LHCN-M2 (cell line): ENCODE data around the gene ANKRD52. TPM values are rescaled to one million over a fixed set of nuclear protein-coding genes. Genes with fewer than 3 reads are reported as not detected.
A peak's percentile ranks its signal among the peaks of the same experiment; 100 is the strongest.
"Not testable (repeated sequence)": the region's sequence is repeated elsewhere in the genome, so short reads cannot be mapped to it uniquely, and the experiment has no call there.

Experiments used
- DNase-seq: peaks from one replicate; pipeline ENCODE4 v3.0.0-alpha.2; 2012; ENCODE audit warnings: low read depth
- total RNA-seq: library from RNA; depleted of rRNA; stranded (reverse); fragments of >200 nt; gene quantifications from 2 replicates; pipeline ENCODE4 v1.2.3, GENCODE V29; 2014

The ANKRD52 gene
- total RNA-seq, 1 experiment from 2014 or later = 32.6 TPM

GRCh38 chr12:56272468-56272867 is 14.3 kb upstream of the ANKRD52 start:
- DNase-seq = not testable (repeated sequence)

GRCh38 chr12:56271031-56271430 is 12.8 kb upstream of the ANKRD52 start:
- peak; percentile 45 for DNase-seq

DNA sequence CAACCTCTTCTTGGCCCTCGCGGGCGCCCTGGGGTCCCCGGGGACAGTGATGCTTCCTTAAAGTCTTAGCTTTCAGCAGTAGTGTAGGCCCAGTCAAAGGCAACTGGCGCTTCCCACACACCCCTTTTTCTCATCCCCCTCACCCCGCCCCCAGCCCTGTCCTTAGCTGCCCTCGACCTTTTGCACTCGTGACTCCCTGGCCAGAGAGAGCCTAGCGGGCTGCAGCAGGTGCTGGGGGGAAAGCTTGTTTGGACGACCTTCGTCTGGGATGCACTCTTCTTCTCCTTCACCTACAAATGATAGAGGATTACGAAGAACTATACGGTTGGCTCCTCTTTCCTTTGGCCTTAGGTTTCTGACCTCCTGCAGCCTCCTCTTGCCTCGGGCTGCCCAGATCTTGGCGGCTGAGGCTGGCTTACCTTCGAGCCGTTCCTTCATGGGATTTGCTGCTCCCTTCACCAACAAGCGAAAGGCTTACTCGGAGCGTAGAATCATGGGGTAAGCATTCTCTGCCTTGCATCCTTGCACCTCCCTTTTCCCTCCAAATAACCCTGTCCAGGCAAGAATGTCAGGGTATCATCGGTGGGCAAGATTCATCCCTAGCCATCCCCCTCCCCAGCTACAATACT is 9.4 kb upstream of the ANKRD52 start:
- DNase-seq = peak; percentile 70

DNA sequence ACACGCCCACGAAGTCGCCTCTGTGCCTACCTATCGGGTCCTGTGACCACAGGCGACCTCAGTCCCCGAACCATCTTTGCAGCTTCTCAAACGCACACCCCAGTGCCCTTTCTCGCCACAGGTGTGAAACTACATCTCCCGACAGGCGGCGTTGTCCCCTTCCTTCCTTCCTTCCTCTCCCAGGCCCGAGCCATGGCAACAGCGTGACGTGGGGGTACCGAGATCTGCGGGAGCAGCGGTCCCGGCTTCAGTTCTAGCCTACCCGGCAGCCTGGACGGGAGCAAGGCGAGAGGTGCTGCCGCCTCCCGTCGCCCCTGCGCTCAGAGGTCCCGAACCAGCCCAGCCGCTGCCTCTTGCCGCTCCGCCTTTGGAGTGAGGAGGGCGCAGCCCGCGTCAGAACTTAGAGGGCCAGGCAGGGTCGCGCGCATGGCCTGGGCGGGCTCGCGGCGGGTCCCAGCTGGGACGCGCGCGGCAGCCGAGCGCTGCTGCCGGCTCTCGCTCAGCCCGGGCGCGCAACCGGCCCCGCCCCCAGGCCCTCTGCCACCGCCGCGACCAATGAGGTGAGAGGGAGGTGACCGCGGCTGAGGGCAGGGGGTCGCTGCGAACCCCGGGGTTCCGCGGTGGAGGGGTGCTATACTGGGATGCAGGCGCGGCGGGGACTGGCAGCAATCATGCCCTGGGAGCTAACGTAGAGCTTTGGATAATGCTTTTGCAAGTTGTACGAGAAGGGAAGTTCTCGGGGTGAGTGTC is 8.7 kb upstream of the ANKRD52 start, which contains the start of gene COQ10A:
COQ10A (plus strand) TSS at position 250 of the 750 bp plus-strand sequence; CDS start at position 427, 177 bp downstream.
- DNase-seq = peak; percentile 86

DNA sequence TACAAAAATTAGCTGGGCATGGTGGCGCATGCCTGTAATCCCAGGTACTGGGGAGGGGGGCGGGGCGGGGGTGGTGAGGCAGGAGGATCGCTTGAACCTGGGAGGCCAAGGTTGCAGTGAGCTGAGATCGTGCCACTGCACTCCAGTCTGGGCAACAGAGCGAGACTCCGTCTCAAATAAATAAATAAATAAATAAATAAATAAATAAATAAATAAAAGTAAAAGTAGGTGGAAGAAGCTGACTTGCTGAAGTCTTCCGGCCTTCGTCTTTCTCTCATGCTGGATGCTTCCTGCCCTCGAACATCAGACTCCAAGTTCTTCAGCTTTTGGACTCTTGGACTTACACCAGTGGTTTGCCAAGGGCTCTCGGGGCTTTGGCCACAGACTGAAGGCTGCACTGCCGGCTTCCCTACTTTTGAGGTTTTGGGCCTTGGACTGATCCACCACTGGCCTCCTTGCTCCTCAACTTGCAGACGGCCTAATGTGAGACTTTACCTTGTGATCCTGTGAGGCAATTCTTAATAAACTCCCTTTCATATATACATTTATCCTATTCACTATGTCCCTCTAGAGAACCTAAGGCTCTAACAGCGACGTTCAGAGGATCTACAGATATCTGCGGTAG is 8.0 kb upstream of the ANKRD52 start:
- not testable (repeated sequence) for DNase-seq

DNA sequence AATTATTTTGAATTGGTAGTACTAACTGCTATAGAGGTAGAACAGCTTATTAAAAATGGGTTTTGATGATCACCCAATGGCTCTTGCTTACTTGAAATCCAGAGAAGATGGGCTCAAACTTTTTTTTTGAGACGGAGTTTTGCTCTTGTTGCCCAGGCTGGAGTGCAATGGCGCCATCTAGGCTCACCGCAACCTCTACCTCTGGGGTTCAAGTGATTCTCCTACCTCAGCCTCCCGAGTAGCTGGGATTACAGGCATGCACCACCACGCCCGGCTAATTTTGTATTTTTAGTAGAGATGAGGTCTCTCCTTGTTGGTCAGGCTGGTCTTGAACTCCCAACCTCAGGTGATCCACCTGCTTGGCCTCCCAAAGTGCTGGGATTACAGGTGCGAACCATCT is 4.8 kb upstream of the ANKRD52 start:
- not testable (repeated sequence) for DNase-seq

GRCh38 chr12:56261503-56262232 is 3.5 kb upstream of the ANKRD52 start:
- peak; percentile 96 for DNase-seq

GRCh38 chr12:56260921-56261320 is 2.7 kb upstream of the ANKRD52 start:
- no peak for DNase-seq

DNA sequence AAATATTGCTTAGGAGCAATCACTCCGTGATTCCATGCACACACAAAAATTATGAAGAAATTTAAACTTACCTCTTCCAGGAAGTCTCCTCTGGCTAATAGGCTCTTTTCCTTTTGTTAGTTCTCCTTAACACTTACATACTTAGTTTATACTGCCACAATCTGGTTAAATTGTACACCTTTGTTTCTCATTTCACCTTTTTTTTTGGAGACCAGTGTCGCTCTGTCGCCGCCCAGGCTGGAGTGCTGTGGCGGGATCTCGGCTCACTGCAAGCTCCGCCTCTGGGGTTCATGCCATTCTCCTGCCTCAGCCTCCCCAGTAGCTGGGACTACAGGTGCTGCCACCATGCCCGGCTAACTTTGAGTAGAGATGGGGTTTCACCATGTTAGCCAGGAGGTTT is 2.2 kb upstream of the ANKRD52 start:
- no peak for DNase-seq

- no peak for DNase-seq
Observed at GRCh38 chr12:56258820-56259183, 618 bp upstream of the ANKRD52 start.

DNA sequence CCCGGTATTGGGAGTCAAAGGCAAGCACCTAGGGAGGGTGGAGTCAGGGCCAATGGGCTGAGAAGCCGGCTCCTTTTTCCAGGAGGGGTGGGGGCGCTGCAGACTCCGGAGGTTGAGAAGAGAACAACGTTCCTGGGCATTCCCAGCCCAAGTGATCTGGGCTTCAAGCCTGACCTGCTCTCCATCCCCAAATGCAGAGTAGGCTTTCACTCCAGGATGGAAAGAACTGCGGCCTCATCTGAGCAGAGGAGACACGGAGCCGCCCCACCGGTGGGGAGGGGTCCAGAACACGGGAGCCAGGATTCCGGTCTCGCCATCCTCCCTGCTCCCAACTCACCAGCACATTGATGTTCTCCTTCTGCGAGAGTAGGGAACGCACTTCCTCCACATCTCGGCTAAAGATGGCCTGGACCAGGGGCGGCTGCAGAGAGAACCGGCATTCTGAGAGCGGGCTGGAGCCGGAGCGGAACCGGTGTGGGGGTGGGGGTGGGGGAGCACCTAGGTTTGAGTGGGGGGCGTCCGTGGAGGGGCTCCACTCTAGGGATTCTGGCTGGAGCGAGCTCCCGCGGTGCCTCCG is 605 bp downstream of the ANKRD52 start:
- peak; percentile 21 for DNase-seq

DNA sequence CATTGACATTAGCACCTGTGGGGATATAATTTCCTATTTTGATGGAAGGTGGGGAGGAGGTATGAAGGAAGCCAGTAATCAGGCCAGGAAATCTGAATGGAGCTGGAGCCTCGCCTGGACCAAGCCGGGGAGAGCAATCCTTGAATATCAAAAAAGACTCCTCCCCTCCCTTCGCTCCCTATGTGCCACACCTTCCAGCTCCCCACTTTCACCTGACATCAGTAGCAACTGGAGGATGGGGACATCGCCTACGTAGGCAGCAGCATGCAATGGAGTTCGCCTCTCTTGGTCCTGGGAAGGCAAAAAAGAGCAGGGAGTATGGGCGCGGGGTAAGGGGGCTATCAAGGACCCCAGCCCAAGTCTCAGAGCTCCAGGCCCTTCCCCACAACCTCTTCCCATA is 1.1 kb downstream of the ANKRD52 start:
- no peak for DNase-seq

GRCh38 chr12:56256326-56256960 is 1.7 kb downstream of the ANKRD52 start:
- peak; percentile 82 for DNase-seq

DNA sequence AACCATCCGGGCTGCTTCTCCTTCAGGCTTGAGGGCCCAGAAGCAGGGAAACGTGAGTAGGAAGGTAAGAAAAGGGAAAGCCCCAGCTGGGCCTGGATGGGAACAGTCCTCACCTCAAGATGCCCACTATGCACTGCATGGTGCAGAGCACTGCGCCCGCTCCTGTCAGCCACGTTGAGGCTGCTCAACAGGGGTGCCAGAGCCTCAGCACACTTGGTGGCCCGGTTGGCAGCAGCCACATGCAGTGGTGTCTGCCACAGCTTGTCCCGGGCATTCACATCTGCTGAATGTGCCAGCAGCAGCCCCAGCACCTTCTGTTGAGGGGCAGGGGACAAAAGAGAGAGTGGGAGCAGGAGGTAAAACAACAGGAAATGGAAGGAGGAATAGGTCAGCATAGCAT is 2.5 kb downstream of the ANKRD52 start:
- no peak for DNase-seq

- DNase-seq = no peak
Observed at GRCh38 chr12:56253091-56253490, 5.1 kb downstream of the ANKRD52 start.

DNA sequence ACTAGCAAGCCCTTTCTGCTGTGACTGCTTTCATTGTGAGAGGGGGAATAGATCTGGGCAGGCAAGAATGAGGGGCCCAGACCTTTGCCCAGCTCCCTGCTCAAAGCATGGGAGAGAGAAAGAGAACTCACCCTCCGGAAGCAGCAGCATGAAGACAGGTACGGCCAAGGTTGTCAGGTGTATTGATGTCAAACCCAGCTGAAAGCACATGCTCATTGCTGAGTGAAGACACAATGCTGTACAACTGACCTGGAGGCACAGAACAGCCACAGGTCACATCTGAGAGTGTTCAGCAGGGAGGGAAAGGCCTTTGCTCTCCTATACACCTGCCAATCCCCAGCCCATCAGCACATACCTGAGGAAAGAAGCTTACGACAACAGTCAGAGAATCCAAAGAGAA is 5.5 kb downstream of the ANKRD52 start:
- no peak for DNase-seq

DNA sequence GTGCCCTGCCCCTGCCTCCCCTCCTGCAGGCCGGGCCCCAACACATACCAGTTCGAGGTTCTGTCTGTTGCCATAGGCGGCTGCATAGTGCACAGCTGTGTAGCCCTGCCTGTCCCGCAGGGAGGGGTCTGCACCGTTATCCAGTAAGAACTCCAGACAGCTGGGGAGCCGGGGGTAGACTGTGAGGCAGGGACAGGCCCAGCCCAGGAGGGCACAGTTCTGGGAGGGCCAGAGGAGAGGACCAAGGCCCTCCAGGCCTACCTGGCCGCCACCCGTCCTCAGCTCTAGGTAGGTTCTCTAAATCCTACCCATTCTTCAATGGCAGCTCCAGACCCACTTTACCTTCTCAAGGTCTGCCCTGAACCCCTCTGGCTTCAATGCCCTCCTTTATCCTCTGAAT is 9.5 kb downstream of the ANKRD52 start:
- no peak for DNase-seq

GRCh38 chr12:56247923-56248322 is 10.3 kb downstream of the ANKRD52 start:
- DNase-seq = no peak

DNA sequence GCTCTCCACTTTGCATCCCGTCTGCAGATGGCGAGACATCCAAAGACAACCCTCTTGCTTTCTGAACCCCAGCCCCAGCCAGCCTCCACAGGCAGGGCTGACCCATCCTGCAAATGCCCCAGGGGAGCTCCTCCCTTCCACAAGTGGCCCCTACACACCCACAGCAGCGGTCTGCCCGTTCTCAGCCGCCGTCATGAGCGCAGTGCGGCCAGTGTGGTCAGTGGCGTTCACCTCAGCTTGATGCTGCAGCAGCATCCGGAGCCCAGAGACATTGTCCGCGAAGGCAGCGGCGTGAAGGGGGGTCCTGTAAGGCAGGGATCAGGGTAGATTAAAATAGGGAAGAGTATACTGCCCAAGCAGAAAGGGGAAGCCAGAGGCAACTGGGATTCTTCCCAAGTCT is 13.7 kb downstream of the ANKRD52 start:
- DNase-seq = no peak

DNA sequence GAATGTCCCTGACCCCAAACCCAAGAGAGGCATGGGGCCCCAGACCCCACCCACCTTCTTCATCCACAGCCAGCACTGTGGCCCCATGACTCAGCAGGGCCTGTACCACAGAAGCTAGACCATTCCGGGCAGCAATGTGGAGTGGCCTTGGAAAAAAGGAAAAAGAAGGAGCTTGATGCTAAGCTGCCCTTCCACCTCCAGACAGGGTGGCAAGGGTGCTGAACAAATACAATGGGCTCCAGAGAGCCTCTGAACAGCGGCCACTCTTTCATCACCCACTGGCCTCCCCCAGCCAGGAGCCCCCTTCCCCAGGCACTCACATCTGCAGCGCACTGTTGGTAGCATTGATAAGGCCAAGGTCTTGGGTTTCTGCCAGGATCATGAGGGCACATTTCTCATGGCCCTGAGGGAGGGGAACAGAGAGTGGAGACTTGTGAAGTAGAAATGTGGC is 14.4 kb downstream of the ANKRD52 start:
- DNase-seq = peak; percentile 29

GRCh38 chr12:56242986-56243385 is 15.2 kb downstream of the ANKRD52 start:
- no peak for DNase-seq
